Sigmoid colon (tissue), 4 donors: ENCODE data around the gene GPR55.

ENCODE experiments used
- EP300 ChIP-seq, 4 donors: sonication (generic); formaldehyde crosslinking; IDR thresholded peaks; one replicate each; pipeline ENCODE4 v1.6.1; 2017; ENCODE audit warnings: antibody characterized with exemption in 4 of 4
- POLR2A ChIP-seq, 2 donors: fragments of 450-650 bp; IDR thresholded peaks; one replicate each; pipeline ENCODE4 v1.6.1; 2016; ENCODE audit warnings: antibody characterized with exemption in 2 of 2, mild to moderate bottlenecking in 2 of 2, moderate library complexity in 2 of 2
- POLR2AphosphoS5 ChIP-seq, 4 donors: sonication (generic); formaldehyde crosslinking; IDR thresholded peaks; one replicate each; pipeline ENCODE4 v1.6.1; 2017; ENCODE audit warnings: antibody characterized with exemption in 4 of 4
- TF ChIP-seq, protein P1 (sequence below), 4 experiments: fragments of 450-650 bp in 3 of 4; fragments of 200-600 bp in 1 of 4; IDR thresholded peaks; one replicate each; pipeline ENCODE4 v1.5.1; 2016 to 2019; ENCODE audit warnings: antibody characterized with exemption in 4 of 4, mild to moderate bottlenecking in 3 of 4, moderate library complexity in 2 of 4

- TF ChIP-seq POLR2A (IDR thresholded peaks at IDR 0.05) = no peak
- no peak for TF ChIP-seq EP300 (IDR thresholded peaks at IDR 0.05)
- TF ChIP-seq POLR2AphosphoS5 (IDR thresholded peaks at IDR 0.05) = no peak
- TF ChIP-seq, protein P1, sequence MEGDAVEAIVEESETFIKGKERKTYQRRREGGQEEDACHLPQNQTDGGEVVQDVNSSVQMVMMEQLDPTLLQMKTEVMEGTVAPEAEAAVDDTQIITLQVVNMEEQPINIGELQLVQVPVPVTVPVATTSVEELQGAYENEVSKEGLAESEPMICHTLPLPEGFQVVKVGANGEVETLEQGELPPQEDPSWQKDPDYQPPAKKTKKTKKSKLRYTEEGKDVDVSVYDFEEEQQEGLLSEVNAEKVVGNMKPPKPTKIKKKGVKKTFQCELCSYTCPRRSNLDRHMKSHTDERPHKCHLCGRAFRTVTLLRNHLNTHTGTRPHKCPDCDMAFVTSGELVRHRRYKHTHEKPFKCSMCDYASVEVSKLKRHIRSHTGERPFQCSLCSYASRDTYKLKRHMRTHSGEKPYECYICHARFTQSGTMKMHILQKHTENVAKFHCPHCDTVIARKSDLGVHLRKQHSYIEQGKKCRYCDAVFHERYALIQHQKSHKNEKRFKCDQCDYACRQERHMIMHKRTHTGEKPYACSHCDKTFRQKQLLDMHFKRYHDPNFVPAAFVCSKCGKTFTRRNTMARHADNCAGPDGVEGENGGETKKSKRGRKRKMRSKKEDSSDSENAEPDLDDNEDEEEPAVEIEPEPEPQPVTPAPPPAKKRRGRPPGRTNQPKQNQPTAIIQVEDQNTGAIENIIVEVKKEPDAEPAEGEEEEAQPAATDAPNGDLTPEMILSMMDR (IDR thresholded peaks at IDR 0.05) = no peak
Observed at GRCh38 chr2:230940471-230940815, 15.4 kb upstream of the GPR55 start.
